ENCODE data around the gene MYO15A.

MYO15A gene

DNA sequence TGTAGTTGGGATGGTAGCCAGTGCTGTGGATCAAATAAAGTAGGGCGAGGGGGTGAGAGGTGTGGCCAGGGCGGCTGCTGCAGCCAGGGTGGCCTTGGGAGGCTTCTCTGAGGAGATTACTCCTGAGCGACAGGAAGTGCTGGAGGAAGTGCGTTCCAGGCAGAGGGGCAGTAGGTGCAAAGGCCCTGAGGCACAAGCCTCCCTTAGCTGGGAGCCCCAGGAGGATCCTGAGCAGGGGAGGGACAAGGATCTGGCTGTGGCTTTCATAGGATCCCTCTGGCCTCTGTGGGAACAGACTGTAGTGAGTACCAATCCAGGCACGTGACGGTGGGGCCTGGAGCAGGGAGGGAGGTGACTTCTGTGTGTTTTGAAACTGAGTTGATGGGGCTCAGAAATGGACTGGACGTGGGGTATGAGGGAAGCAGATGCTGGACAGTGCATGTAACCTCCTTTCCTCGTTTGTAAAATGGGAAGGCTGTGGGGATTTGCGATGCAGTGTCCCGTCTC is 119.7 kb downstream of the MYO15A start:
- no peak for DNase-seq (ENCODE audit: low spot score)
- TF ChIP-seq, protein P1, sequence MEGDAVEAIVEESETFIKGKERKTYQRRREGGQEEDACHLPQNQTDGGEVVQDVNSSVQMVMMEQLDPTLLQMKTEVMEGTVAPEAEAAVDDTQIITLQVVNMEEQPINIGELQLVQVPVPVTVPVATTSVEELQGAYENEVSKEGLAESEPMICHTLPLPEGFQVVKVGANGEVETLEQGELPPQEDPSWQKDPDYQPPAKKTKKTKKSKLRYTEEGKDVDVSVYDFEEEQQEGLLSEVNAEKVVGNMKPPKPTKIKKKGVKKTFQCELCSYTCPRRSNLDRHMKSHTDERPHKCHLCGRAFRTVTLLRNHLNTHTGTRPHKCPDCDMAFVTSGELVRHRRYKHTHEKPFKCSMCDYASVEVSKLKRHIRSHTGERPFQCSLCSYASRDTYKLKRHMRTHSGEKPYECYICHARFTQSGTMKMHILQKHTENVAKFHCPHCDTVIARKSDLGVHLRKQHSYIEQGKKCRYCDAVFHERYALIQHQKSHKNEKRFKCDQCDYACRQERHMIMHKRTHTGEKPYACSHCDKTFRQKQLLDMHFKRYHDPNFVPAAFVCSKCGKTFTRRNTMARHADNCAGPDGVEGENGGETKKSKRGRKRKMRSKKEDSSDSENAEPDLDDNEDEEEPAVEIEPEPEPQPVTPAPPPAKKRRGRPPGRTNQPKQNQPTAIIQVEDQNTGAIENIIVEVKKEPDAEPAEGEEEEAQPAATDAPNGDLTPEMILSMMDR (IDR thresholded peaks at IDR 0.05; ENCODE audit: borderline replicate concordance, control extremely low read depth, extremely low read depth, insufficient read depth, missing control alignments): no peak
- in situ Hi-C loops (cut with MboI; ENCODE audit: low sequenced_read_pairs, unreplicated experiment): no loop called here

DNA sequence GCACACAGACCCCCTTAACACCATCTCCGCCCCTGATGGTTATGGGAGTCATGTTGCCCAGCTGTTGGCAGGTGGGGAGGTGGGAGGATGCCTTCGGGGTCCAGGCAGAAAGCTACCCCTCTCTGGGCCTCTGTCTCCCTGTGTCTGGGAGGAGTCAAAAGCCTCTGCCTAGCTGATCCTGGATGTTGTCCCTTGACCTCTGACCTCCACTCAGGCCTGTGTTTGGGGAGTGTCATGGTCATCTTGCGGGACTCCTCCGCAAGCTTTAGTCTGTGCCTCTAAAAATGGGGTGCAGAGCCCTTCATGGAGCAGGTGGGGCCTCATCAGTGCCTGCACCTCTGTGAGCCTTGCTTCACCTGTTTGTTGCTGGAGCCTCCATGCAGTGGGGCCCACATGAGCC is 120.7 kb downstream of the MYO15A start:
- in situ Hi-C loops (cut with MboI; ENCODE audit: low sequenced_read_pairs, unreplicated experiment): no loop called here
- TF ChIP-seq, protein P1 (IDR thresholded peaks at IDR 0.05; ENCODE audit: borderline replicate concordance, control extremely low read depth, extremely low read depth, insufficient read depth, missing control alignments): no peak
- no peak for DNase-seq (ENCODE audit: low spot score)
